HEK293 (cell line): Measurements from ENCODE around the gene BRF1.
A peak's percentile ranks its signal among the peaks of the same experiment; 100 is the strongest.

ENCODE experiments used
- ATF2 ChIP-seq: fragments of 450-650 bp; formaldehyde crosslinking; IDR thresholded peaks from 2 replicates; pipeline ENCODE4 v1.5.1; 2016; ENCODE audit warnings: missing biosample characterization, missing genetic modification characterization, low read depth
- BCL11B ChIP-seq: fragments of 450-650 bp; formaldehyde crosslinking; IDR thresholded peaks from 2 replicates; pipeline ENCODE4 v1.5.1; 2016; ENCODE audit warnings: low read depth, missing biosample characterization, missing genetic modification characterization
- GLI2 ChIP-seq: fragments of 450-650 bp; formaldehyde crosslinking; IDR thresholded peaks from 2 replicates; pipeline ENCODE4; 2017; ENCODE audit warnings: missing biosample characterization, missing genetic modification characterization, low read depth, borderline replicate concordance
- GLIS1 ChIP-seq: fragments of 450-650 bp; formaldehyde crosslinking; IDR thresholded peaks from 2 replicates; pipeline ENCODE4 v1.5.1; 2016; ENCODE audit warnings: missing biosample characterization, missing genetic modification characterization
- HIC1 ChIP-seq: fragments of 450-650 bp; formaldehyde crosslinking; IDR thresholded peaks from 2 replicates; pipeline ENCODE4 v1.5.1; 2016; ENCODE audit warnings: missing biosample characterization, missing genetic modification characterization
- MYNN ChIP-seq: fragments of 450-650 bp; formaldehyde crosslinking; IDR thresholded peaks from 2 replicates; pipeline ENCODE4 v1.5.1; 2016; ENCODE audit warnings: missing biosample characterization, missing genetic modification characterization, borderline replicate concordance
- OSR2 ChIP-seq: fragments of 450-650 bp; formaldehyde crosslinking; IDR thresholded peaks from 2 replicates; pipeline ENCODE4 v1.5.1; 2016; ENCODE audit warnings: missing biosample characterization, missing genetic modification characterization
- PRDM2 ChIP-seq: fragments of 450-650 bp; formaldehyde crosslinking; IDR thresholded peaks from 2 replicates; pipeline ENCODE4 v1.5.1; 2016; ENCODE audit warnings: missing biosample characterization, missing genetic modification characterization, borderline replicate concordance
- SALL2 ChIP-seq: fragments of 450-650 bp; formaldehyde crosslinking; IDR thresholded peaks from 2 replicates; pipeline ENCODE4 v1.5.0; 2017; ENCODE audit warnings: missing biosample characterization, mild to moderate bottlenecking, missing genetic modification characterization, borderline replicate concordance
- SP7 ChIP-seq: fragments of 450-650 bp; formaldehyde crosslinking; IDR thresholded peaks from 2 replicates; pipeline ENCODE4 v1.5.1; 2016; ENCODE audit warnings: missing biosample characterization, missing genetic modification characterization
- ZBTB20 ChIP-seq: fragments of 450-650 bp; formaldehyde crosslinking; IDR thresholded peaks from 2 replicates; pipeline ENCODE4 v1.5.1; 2016; ENCODE audit warnings: missing biosample characterization, missing genetic modification characterization
- ZBTB7A ChIP-seq: fragments of 450-650 bp; formaldehyde crosslinking; IDR thresholded peaks from 2 replicates; pipeline ENCODE4 v1.5.1; 2016; ENCODE audit warnings: low read depth, missing biosample characterization, missing genetic modification characterization
- ZEB2 ChIP-seq: fragments of 450-650 bp; formaldehyde crosslinking; IDR thresholded peaks from 2 replicates; pipeline ENCODE4 v1.5.1; 2016; ENCODE audit warnings: missing biosample characterization, missing genetic modification characterization
- ZNF114 ChIP-seq: fragments of 450-650 bp; formaldehyde crosslinking; IDR thresholded peaks from 2 replicates; pipeline ENCODE4 v1.5.0; 2017; ENCODE audit warnings: missing biosample characterization, missing genetic modification characterization
- ZNF121 ChIP-seq: fragments of 450-650 bp; formaldehyde crosslinking; IDR thresholded peaks from 2 replicates; pipeline ENCODE4 v1.5.1; 2016; ENCODE audit warnings: missing biosample characterization, missing genetic modification characterization
- ZNF140 ChIP-seq: fragments of 450-650 bp; formaldehyde crosslinking; IDR thresholded peaks from 2 replicates; pipeline ENCODE4 v1.5.1; 2016; ENCODE audit warnings: missing biosample characterization, missing genetic modification characterization
- ZNF24 ChIP-seq: fragments of 450-650 bp; formaldehyde crosslinking; IDR thresholded peaks from 2 replicates; pipeline ENCODE4 v1.5.1; 2016; ENCODE audit warnings: missing biosample characterization, missing genetic modification characterization
- ZNF292 ChIP-seq: fragments of 450-650 bp; formaldehyde crosslinking; IDR thresholded peaks from 2 replicates; pipeline ENCODE4 v1.5.1; 2016; ENCODE audit warnings: low read depth, missing biosample characterization, missing genetic modification characterization, borderline replicate concordance
- ZNF302 ChIP-seq: fragments of 450-650 bp; formaldehyde crosslinking; IDR thresholded peaks from 2 replicates; pipeline ENCODE4 v1.5.1; 2016; ENCODE audit warnings: missing biosample characterization, missing genetic modification characterization, low read depth
- ZNF341 ChIP-seq: fragments of 450-650 bp; formaldehyde crosslinking; IDR thresholded peaks from 2 replicates; pipeline ENCODE4; 2016; ENCODE audit warnings: low read depth, missing biosample characterization, missing genetic modification characterization
- ZNF354C ChIP-seq: fragments of 450-650 bp; formaldehyde crosslinking; IDR thresholded peaks from 2 replicates; pipeline ENCODE4 v1.5.1; 2016; ENCODE audit warnings: missing biosample characterization, missing genetic modification characterization, low read depth, borderline replicate concordance
- ZNF580 ChIP-seq: fragments of 450-650 bp; formaldehyde crosslinking; IDR thresholded peaks from 2 replicates; pipeline ENCODE4 v1.5.1; 2016; ENCODE audit warnings: missing biosample characterization, missing genetic modification characterization
- ZNF596 ChIP-seq: fragments of 450-650 bp; IDR thresholded peaks from 2 replicates; pipeline ENCODE4 v1.5.0; 2018; ENCODE audit warnings: missing biosample characterization, mild to moderate bottlenecking, missing genetic modification characterization, moderate library complexity
- ZNF670 ChIP-seq: fragments of 450-650 bp; formaldehyde crosslinking; IDR thresholded peaks from 2 replicates; pipeline ENCODE4 v1.5.1; 2016; ENCODE audit warnings: missing biosample characterization, missing genetic modification characterization, low read depth
- ZNF707 ChIP-seq: fragments of 450-650 bp; formaldehyde crosslinking; IDR thresholded peaks from 2 replicates; pipeline ENCODE4 v1.5.1; 2016; ENCODE audit warnings: missing biosample characterization, missing genetic modification characterization
- ZSCAN18 ChIP-seq: fragments of 450-650 bp; formaldehyde crosslinking; IDR thresholded peaks from 2 replicates; pipeline ENCODE4 v1.5.1; 2016; ENCODE audit warnings: missing biosample characterization, missing genetic modification characterization
- ZSCAN4 ChIP-seq: fragments of 450-650 bp; formaldehyde crosslinking; IDR thresholded peaks from 2 replicates; pipeline ENCODE4 v1.5.1; 2017; ENCODE audit warnings: missing biosample characterization, missing genetic modification characterization

BRF1 gene

GRCh38 chr14:105301103-105301914 lies 508 bp upstream of the BRF1 start (continued):
- TF ChIP-seq ZNF292 (tag by site-specific recombination) (no peak), MYNN (tag by site-specific recombination) (no peak), ZNF707 (tag by site-specific recombination) (no peak), ZNF121 (tag by site-specific recombination) (peak; percentile 30; the same call in 1 of the 2 replicates), SALL2 (tag by site-specific recombination) (no peak), OSR2 (no peak), PRDM2 (tag by site-specific recombination) (no peak), ZNF354C (tag by site-specific recombination) (no peak), ZSCAN4 (tag by site-specific recombination) (no peak), ZBTB7A (peak; percentile 95), ZNF24 (tag by site-specific recombination) (no peak; the same call in 1 of the 2 replicates), ZBTB20 (peak; percentile 100), HIC1 (tag by site-specific recombination) (peak; percentile 70), SP7 (tag by site-specific recombination) (peak; percentile 69), ZNF580 (tag by site-specific recombination) (no peak), ZNF140 (tag by site-specific recombination) (no peak), BCL11B (tag by site-specific recombination) (peak; percentile 45; the same call in 1 of the 2 replicates), ZNF114 (tag by site-specific recombination) (no peak), GLIS1 (tag by site-specific recombination) (peak; percentile 76), GLI2 (tag by site-specific recombination) (no peak), ATF2 (tag by site-specific recombination) (no peak), ZSCAN18 (tag by site-specific recombination) (no peak), ZNF596 (tag by site-specific recombination) (no peak), ZEB2 (peak; percentile 84), ZNF302 (no peak), ZNF341 (tag by site-specific recombination) (peak; percentile 61), ZNF670 (tag by site-specific recombination) (no peak)
